SIG-M5 (cell line): Measurements from ENCODE around the gene LILRB2.
"Not testable (repeated sequence)": the region's sequence is repeated elsewhere in the genome, so short reads cannot be mapped to it uniquely, and the experiment has no call there.

Source experiments
- DNase-seq: peaks from one replicate; lab custom pipeline; 2025; lab: John Stamatoyannopoulos, UW

Gene LILRB2

DNA sequence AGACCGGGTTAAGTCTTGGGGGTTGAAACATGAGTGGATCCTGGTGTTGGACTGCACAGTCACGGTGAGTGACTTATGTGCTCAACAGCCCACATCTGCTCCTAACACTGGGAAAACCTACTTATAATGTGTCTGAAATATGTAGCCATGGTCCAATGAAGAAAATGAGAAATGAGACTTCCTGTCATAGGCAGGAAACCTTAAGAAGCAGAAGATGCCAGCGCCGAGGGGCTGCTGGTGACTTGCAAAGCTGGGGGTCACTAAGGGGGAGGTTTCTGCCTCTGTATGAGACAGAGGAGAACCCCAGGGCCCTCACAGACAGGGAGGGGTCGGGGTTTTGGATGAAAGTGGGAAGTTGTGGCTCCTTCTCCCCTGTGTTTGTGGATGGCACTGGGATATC lies 8.7 kb downstream of the LILRB2 start:
- not testable (repeated sequence) for DNase-seq

GRCh38 chr19:54271587-54271986 lies 9.3 kb downstream of the LILRB2 start:
- DNase-seq = not testable (repeated sequence)

DNA sequence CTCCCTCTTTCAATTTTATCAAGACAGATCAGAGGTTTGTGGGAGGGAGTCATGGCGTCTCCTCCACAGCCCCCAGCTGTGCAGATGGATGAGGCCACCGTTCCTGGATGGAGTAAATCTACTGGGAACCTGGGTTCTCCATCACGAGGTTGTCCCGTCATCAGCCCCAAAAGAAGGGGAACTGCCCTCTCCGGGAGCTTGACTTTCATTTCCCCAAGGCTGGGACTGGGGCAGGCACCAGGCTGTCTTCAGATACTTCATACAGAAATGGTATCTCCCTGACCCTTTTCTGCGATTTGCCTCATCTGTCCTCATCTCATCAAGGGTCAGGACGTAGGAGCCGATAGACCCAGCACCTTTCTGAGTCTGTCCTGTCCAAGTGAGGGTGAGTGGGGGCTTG lies 9.8 kb downstream of the LILRB2 start:
- DNase-seq = no peak

GRCh38 chr19:54268936-54269335 lies 12.0 kb downstream of the LILRB2 start:
- DNase-seq = no peak

DNA sequence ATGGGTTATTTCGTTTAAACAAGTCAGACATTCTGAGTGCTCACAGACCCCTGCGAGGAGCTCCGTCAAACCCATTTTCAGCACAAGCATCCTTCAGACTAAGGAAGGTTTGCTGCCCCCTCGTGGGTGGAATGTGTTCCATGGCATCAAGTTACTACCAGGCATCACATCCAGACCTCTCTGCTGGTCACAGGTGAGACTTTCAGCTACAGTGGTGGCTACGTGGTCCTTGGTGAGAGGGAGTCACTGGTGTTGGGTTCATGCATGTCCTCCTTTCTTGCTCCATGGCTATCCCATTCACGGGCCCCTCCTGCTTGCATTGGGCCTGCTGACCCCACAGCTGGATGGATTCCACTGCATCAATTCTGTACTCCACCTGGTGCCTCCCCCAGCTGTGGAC lies 14.8 kb downstream of the LILRB2 start:
- DNase-seq = no peak

- no peak for DNase-seq
These were observed 18.4 kb downstream of the LILRB2 start for GRCh38 chr19:54262470-54262869.

GRCh38 chr19:54262066-54262465 lies 18.8 kb downstream of the LILRB2 start:
- DNase-seq = no peak

- no peak for DNase-seq
These were observed 23.8 kb downstream of the LILRB2 start, which contains the start of gene LILRB5 for GRCh38 chr19:54257116-54257480. Gene LILRB5 (minus strand): TSS chr19:54257273. CDS start chr19:54257193, 80 bp downstream.

DNA sequence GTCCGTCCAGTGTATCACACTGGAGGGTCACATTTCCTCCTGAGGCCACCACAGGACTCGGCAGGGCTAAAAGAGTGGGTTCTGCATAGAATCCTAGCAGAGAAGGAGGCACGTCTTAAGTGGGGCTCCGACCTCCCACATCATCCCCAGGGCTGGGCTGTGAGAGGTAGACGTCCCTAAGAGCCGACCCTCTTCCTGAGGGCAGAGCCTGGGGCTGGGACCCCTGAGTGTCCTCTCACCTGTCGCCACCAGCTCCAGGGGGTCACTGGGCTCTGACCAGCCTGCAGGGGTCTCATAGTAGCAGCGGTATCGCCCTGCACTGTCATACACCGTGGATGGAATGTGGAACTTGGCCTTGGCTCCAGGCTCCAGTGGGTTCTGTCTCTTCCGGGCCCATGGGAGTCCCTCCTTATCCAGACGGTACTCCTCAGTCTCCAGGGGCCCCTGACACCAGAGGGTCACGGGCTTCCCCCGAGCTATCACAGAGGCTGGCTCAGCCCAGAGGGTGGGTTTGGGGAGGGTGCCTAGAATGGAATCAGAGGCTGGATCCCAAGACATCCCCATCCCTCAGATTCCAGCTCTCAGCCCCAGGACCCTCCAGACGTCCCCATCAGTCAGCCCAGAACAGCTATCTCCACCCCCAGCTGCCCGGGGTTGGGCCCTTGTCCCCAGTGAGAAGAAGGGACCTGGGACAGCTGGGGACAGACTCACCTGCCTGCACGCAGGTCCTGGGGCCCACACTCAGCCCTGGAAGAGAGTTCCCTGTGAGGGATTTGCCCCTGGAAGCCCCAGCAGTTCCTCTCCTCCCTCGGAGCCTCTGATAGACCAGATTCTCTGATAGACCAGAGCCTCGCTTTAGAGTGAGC lies 24.4 kb downstream of the LILRB2 start:
- DNase-seq = no peak

GRCh38 chr19:54255105-54255775 lies 25.7 kb downstream of the LILRB2 start:
- no peak for DNase-seq

GRCh38 chr19:54254195-54254906 lies 26.6 kb downstream of the LILRB2 start:
- no peak for DNase-seq

- DNase-seq = no peak
These were observed 27.3 kb downstream of the LILRB2 start for GRCh38 chr19:54253331-54254194.

- no peak for DNase-seq
These were observed 28.1 kb downstream of the LILRB2 start for GRCh38 chr19:54252845-54253244.

DNA sequence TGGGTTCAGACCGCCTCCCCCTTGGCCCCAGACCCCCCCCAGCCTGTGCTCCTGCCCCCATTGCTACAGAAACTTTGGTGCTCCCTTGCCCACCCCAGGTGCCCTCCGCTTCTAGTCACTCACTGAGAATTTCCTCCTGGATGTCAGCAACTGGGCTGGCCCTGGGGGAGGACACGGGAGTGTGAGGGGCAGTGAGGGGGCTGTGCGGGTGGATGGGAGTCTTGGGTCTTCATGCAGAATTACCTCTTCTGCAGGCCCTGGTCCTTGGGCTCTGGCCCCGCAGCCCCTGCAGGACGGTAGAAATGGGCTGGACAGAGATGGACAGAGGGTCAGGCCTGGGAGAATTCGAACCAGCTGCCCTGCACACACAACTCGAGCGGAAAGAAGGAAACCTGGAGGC lies 28.7 kb downstream of the LILRB2 start:
- no peak for DNase-seq

- DNase-seq = no peak
These were observed 32.8 kb downstream of the LILRB2 start for GRCh38 chr19:54248016-54248601.

GRCh38 chr19:54247106-54247930 lies 33.6 kb downstream of the LILRB2 start:
- DNase-seq = no peak

DNA sequence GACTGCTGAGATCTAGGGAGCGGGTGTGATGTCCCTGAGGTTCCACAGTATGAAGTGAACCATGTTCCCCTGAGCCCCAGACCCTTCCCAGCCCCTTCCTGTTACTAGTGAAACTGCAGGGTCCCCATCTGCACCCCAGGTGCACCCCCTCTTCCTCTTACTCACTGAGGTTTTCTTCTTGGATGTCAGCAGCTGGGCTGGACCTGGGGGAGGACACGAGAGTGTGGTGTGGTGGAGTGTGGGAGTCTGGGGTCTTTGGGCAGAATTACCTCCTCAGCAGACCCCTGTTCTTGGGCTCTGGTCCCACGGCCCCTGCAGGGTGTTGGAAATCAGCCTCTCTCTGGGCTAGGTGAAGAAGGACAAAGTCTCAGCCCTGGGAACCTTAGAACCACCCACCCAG lies 35.0 kb downstream of the LILRB2 start:
- no peak for DNase-seq

DNA sequence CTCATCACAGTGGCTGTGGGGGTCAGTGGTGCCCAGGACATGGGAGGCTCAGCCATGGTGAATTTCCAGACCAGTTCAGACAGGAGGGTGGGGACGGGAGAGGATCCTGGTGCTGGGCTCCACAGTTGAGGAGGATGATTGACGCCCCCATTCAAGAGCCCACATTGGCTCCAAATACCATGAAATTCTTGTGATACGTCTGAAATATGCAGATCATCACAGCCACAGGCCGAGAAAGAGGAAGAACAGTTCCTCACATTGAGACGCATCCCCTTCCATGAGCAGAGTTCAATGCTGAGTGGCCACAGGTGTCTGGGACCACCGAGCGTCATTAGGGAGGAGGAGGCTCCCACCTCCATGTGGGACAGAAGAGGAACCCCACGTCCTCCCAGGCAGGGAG lies 37.1 kb downstream of the LILRB2 start:
- not testable (repeated sequence) for DNase-seq

DNA sequence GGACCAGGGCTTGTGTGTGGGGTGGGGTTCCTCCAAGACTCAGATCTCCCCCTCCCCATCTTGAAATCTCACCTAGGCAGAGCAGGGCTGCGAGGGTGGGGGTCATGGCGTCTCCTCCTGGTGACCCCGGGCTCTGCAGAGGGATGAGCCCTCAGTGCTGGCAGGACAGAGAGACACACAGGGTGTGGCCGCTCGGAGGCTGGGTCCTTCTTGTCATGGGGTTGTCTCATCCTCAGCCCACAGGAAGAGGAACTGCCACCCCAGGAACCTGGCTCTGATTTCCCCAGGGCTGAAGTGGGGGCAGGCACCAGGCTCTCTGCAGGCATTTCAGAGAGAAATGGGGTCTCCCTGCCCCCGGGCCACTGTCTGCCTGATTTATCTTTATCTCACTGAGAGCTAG lies 38.3 kb downstream of the LILRB2 start, which contains the start of gene LILRA6:
LILRA6 (minus strand) TSS at position 145 of the 400 bp plus-strand sequence.
- not testable (repeated sequence) for DNase-seq

- DNase-seq = not testable (repeated sequence)
These were observed 38.7 kb downstream of the LILRB2 start for GRCh38 chr19:54242234-54242633.
